GM19193 (cell line): ENCODE measurements around the gene DRGX.

Source experiments
- POLR2A ChIP-seq: IDR thresholded peaks from 4 replicates; pipeline ENCODE4 v1.6.1; 2011; ENCODE audit not compliant: insufficient read depth, insufficient read length; ENCODE audit errors: extremely low read depth

The DRGX gene

GRCh38 chr10:49397036-49397999, 1.4 kb upstream of the DRGX start:
- TF ChIP-seq POLR2A, result no peak

- no peak for TF ChIP-seq POLR2A
Measured at GRCh38 chr10:49396666-49396999, 744 bp upstream of the DRGX start.

- TF ChIP-seq POLR2A, result no peak
Measured at GRCh38 chr10:49394933-49395740, 752 bp downstream of the DRGX start.

- no peak for TF ChIP-seq POLR2A
Measured at GRCh38 chr10:49393757-49394156, 2.1 kb downstream of the DRGX start.

- TF ChIP-seq POLR2A, result no peak
Measured at GRCh38 chr10:49393301-49393700, 2.6 kb downstream of the DRGX start.

- TF ChIP-seq POLR2A, result no peak
Measured at GRCh38 chr10:49389361-49389933, 6.4 kb downstream of the DRGX start.

GRCh38 chr10:49388161-49388560, 7.7 kb downstream of the DRGX start:
- no peak for TF ChIP-seq POLR2A

- TF ChIP-seq POLR2A, result no peak
Measured at GRCh38 chr10:49387071-49387470, 8.8 kb downstream of the DRGX start.

- TF ChIP-seq POLR2A, result no peak
Measured at GRCh38 chr10:49385939-49386922, 9.7 kb downstream of the DRGX start.

- TF ChIP-seq POLR2A, result no peak
Measured at GRCh38 chr10:49384268-49384953, 11.5 kb downstream of the DRGX start.

GRCh38 chr10:49383853-49384252, 12.0 kb downstream of the DRGX start:
- TF ChIP-seq POLR2A, result no peak

GRCh38 chr10:49382826-49383225, 13.1 kb downstream of the DRGX start:
- TF ChIP-seq POLR2A, result no peak

- TF ChIP-seq POLR2A, result no peak
Measured at GRCh38 chr10:49382226-49382625, 13.7 kb downstream of the DRGX start.
